ENCODE data around the gene ARHGAP29.
A peak's percentile ranks its signal among the peaks of the same experiment; 100 is the strongest.

Gene ARHGAP29

DNA sequence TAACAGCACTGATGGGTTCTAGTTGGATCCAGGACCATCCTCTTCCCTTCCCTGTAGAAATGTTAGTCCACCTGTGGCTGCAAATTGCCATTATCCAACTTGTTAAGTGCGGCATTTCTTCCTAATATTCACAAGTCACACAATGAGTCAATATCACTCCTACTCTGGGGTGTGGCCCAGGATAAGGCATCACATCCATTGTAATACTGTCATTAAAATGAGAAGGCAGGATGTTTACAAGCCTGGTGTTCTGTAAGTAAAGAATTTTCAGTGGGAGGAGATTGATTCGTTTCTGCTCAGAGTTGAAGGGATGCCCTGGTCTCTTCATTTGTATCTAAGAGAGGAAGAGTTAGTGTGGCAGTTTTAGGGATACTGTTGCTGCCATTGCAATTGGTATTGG is 18.1 kb upstream of the ARHGAP29 start:
- Histone ChIP-seq H4K91ac (ENCODE audit: low read length) (no peak overlapping the region), H2AFZ (ENCODE audit: low read depth, low read length) (no peak overlapping the region), H3K27me3 (ENCODE audit: control insufficient read depth in 1 of 2, insufficient read depth in 1 of 2, low read length in 2 of 2) (no peaks in the 10 kb centered on the region), H3K4me2 (ENCODE audit: low read length, poor library complexity, severe bottlenecking) (no peak overlapping the region), H3K4ac (ENCODE audit: low read depth in 1 of 2, low read length in 2 of 2) (no peak overlapping the region), H2AK5ac (ENCODE audit: low read length, severe bottlenecking) (peak overlapping the region; percentile 35), H4K8ac (ENCODE audit: low read length) (no peak overlapping the region), H3K36me3 (ENCODE audit: control insufficient read depth in 1 of 2, insufficient read depth in 2 of 2, low read depth in 1 of 2, low read length in 2 of 2) (no peaks in the 10 kb centered on the region), H3K14ac (ENCODE audit: low read length in 2 of 2) (no peak overlapping the region), H3K4me3 (ENCODE audit: insufficient read depth in 1 of 2, low read depth in 1 of 2, low read length in 2 of 2) (no peak overlapping the region), H3K18ac (ENCODE audit: low read depth in 1 of 2, low read length in 2 of 2) (no peak overlapping the region), H2BK12ac (ENCODE audit: low read length in 2 of 2) (no peak overlapping the region), H3K79me1 (replicated peaks; ENCODE audit: low read length, poor library complexity, severe bottlenecking) (peaks cover under 1% of the 10 kb centered on the region), H2BK120ac (ENCODE audit: low read depth, low read length) (no peak overlapping the region), H3K9ac (ENCODE audit: low read length) (no peak overlapping the region), H2BK5ac (ENCODE audit: low read depth, low read length, poor library complexity, severe bottlenecking) (no peak overlapping the region), H3K4me1 (ENCODE audit: control insufficient read depth, insufficient read depth, low read depth, low read length) (peaks cover 4% of the 10 kb centered on the region), H3K23ac (ENCODE audit: low read length in 2 of 2) (no peak overlapping the region), H3K27ac (ENCODE audit: low read length, poor library complexity, severe bottlenecking) (no peak overlapping the region), H3K9me3 (ENCODE audit: control insufficient read depth, low read length) (no peaks in the 10 kb centered on the region), H2BK15ac (ENCODE audit: low read depth, poor library complexity, severe bottlenecking) (no peak overlapping the region)
- 81% methylated on average over 2 of the region's 2 CpGs for WGBS
- no peak for DNase-seq

DNA sequence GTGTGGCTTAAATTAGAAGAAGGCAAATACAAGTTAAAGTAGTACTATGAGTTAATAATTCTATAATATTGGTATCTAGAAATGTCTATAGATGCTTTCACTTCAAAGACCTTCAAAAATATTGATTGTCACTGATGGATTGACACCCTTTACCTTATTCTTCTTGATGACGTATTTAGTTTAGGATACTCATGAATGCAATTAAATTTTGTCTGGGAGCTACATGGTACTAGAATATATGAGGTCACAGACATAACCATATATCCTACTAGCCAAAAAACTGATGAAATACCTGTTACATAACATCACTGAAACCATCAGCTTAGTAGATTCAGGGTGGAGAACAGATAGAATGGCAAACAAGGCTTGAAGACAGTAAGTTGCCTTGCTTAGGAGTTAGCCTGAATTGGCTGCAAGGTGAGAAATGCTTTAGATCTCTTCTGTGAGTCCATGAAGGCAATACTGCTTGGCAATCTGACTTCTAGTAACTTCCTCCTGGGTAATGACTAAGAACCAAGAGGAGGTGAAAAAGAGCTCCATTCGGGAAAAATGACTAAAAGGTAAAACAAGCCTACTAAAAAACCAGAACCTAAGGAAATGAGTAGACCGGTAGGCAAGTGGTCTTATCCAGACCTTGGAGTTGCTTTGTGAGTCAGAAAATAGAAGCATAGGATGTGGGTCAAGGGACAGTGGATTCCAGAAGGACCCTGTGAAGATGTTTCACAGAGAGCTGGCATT is 16.9 kb upstream of the ARHGAP29 start:
- H3K4me2 ChIP-seq (ENCODE audit: low read length, poor library complexity, severe bottlenecking), result no peak overlapping the region
- H2AFZ ChIP-seq (ENCODE audit: low read depth, low read length), result no peak overlapping the region
- no peak for DNase-seq
- no peak overlapping the region for H3K18ac ChIP-seq (ENCODE audit: low read depth in 1 of 2, low read length in 2 of 2)
- H3K9me3 ChIP-seq (ENCODE audit: control insufficient read depth, low read length), result no peaks in the 10 kb centered on the region
- H3K23ac ChIP-seq (ENCODE audit: low read length in 2 of 2), result no peak overlapping the region
- no peak overlapping the region for H4K91ac ChIP-seq (ENCODE audit: low read length)
- no peaks in the 10 kb centered on the region for H3K36me3 ChIP-seq (ENCODE audit: control insufficient read depth in 1 of 2, insufficient read depth in 2 of 2, low read depth in 1 of 2, low read length in 2 of 2)
- no peak overlapping the region for H3K4ac ChIP-seq (ENCODE audit: low read depth in 1 of 2, low read length in 2 of 2)
- H3K27me3 ChIP-seq (ENCODE audit: control insufficient read depth in 1 of 2, insufficient read depth in 1 of 2, low read length in 2 of 2), result no peaks in the 10 kb centered on the region
- no peak overlapping the region for H3K4me3 ChIP-seq (ENCODE audit: insufficient read depth in 1 of 2, low read depth in 1 of 2, low read length in 2 of 2)
- no peak overlapping the region for H2BK5ac ChIP-seq (ENCODE audit: low read depth, low read length, poor library complexity, severe bottlenecking)
- H4K8ac ChIP-seq (ENCODE audit: low read length), result no peak overlapping the region
- H2BK12ac ChIP-seq (ENCODE audit: low read length in 2 of 2), result no peak overlapping the region
- H3K9ac ChIP-seq (ENCODE audit: low read length), result no peak overlapping the region
- H2BK15ac ChIP-seq (ENCODE audit: low read depth, poor library complexity, severe bottlenecking), result no peak overlapping the region
- H3K4me1 ChIP-seq (ENCODE audit: control insufficient read depth, insufficient read depth, low read depth, low read length), result peaks cover 5% of the 10 kb centered on the region
- peaks cover 2% of the 10 kb centered on the region for H3K79me1 ChIP-seq (replicated peaks; ENCODE audit: low read length, poor library complexity, severe bottlenecking)
- no peak overlapping the region for H2AK5ac ChIP-seq (ENCODE audit: low read length, severe bottlenecking)
- no peak overlapping the region for H3K14ac ChIP-seq (ENCODE audit: low read length in 2 of 2)
- no peak overlapping the region for H2BK120ac ChIP-seq (ENCODE audit: low read depth, low read length)
- 64% methylated on average over 2 of the region's 3 CpGs for WGBS
- no peak overlapping the region for H3K27ac ChIP-seq (ENCODE audit: low read length, poor library complexity, severe bottlenecking)

DNA sequence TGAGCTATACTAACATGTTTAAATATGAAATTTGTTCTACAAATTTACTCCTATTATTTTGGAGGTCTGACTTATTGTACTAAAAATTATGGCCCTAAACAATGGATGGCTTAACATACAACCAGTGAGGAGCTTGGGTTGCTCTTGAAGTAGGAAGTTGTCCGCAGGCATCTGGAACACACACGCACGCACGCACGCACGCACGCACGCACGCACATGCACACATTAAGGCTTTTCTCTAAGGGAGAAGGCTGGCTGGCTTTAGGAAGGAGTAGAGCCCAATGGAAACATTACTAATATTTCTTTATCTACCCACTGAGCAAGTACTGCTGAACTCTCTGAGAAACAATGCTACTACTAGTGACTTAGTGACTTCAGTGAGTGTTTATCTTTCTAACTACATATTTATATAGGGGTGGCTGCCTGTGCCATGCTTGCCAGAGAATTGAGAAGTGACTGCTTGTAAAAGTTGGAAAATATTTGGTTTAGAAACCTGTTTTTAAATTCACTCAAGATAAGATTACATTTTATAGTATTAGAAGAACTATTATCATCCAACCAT is 16.2 kb upstream of the ARHGAP29 start:
- Histone ChIP-seq H2BK15ac (ENCODE audit: low read depth, poor library complexity, severe bottlenecking) (no peak overlapping the region), H3K14ac (ENCODE audit: low read length in 2 of 2) (no peak overlapping the region), H2AFZ (ENCODE audit: low read depth, low read length) (no peak overlapping the region), H3K18ac (ENCODE audit: low read depth in 1 of 2, low read length in 2 of 2) (no peak overlapping the region), H3K9me3 (ENCODE audit: control insufficient read depth, low read length) (no peaks in the 10 kb centered on the region), H3K36me3 (ENCODE audit: control insufficient read depth in 1 of 2, insufficient read depth in 2 of 2, low read depth in 1 of 2, low read length in 2 of 2) (no peaks in the 10 kb centered on the region), H3K27me3 (ENCODE audit: control insufficient read depth in 1 of 2, insufficient read depth in 1 of 2, low read length in 2 of 2) (no peaks in the 10 kb centered on the region), H3K9ac (ENCODE audit: low read length) (no peak overlapping the region), H2BK5ac (ENCODE audit: low read depth, low read length, poor library complexity, severe bottlenecking) (no peak overlapping the region), H3K4me3 (ENCODE audit: insufficient read depth in 1 of 2, low read depth in 1 of 2, low read length in 2 of 2) (no peak overlapping the region), H3K4me2 (ENCODE audit: low read length, poor library complexity, severe bottlenecking) (no peak overlapping the region), H3K23ac (ENCODE audit: low read length in 2 of 2) (no peak overlapping the region), H4K8ac (ENCODE audit: low read length) (peak overlapping the region; percentile 12), H3K4me1 (ENCODE audit: control insufficient read depth, insufficient read depth, low read depth, low read length) (peaks cover 5% of the 10 kb centered on the region), H4K91ac (ENCODE audit: low read length) (no peak overlapping the region), H2BK12ac (ENCODE audit: low read length in 2 of 2) (no peak overlapping the region), H3K79me1 (replicated peaks; ENCODE audit: low read length, poor library complexity, severe bottlenecking) (peaks cover 2% of the 10 kb centered on the region), H2BK120ac (ENCODE audit: low read depth, low read length) (no peak overlapping the region), H3K4ac (ENCODE audit: low read depth in 1 of 2, low read length in 2 of 2) (no peak overlapping the region), H2AK5ac (ENCODE audit: low read length, severe bottlenecking) (no peak overlapping the region), H3K27ac (ENCODE audit: low read length, poor library complexity, severe bottlenecking) (no peak overlapping the region)
- WGBS, result 95% methylated on average over 4 of the region's 9 CpGs
- no peak for DNase-seq

DNA sequence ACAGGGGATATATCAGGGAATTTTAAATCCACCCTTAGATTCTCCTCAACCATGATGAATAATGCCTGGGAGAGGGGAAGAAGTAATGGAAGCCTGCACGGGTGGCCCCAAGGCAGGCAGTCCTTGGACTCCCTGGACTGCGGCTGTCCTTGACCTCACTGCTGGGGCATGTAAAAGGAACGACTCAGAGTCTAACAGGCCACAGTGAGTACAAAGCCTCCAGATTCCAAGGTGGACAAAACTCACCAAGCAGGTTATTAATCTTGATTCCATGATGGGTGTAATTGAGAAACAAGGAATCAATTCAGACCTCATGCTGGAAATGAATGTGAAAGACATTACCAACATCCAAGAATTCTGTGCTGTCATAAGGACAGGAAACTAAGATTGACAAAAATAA is 13.0 kb upstream of the ARHGAP29 start:
- H2BK120ac ChIP-seq (ENCODE audit: low read depth, low read length), result no peak overlapping the region
- WGBS, result 74% methylated on average over 3 of the region's 3 CpGs

More for the DNA sequence above, 13.0 kb upstream of the ARHGAP29 start:
- H2BK15ac ChIP-seq (ENCODE audit: low read depth, poor library complexity, severe bottlenecking), result no peak overlapping the region
- no peaks in the 10 kb centered on the region for H3K9me3 ChIP-seq (ENCODE audit: control insufficient read depth, low read length)
- H3K4me1 ChIP-seq (ENCODE audit: control insufficient read depth, insufficient read depth, low read depth, low read length), result peaks cover 3% of the 10 kb centered on the region
- H2BK12ac ChIP-seq (ENCODE audit: low read length in 2 of 2), result peak overlapping the region in 1 of 2 experiments; percentile 39
- no peak overlapping the region for H3K23ac ChIP-seq (ENCODE audit: low read length in 2 of 2)
- no peak overlapping the region for H3K4me2 ChIP-seq (ENCODE audit: low read length, poor library complexity, severe bottlenecking)
- H2AFZ ChIP-seq (ENCODE audit: low read depth, low read length), result no peak overlapping the region
- H3K4ac ChIP-seq (ENCODE audit: low read depth in 1 of 2, low read length in 2 of 2), result no peak overlapping the region
- H2BK5ac ChIP-seq (ENCODE audit: low read depth, low read length, poor library complexity, severe bottlenecking), result no peak overlapping the region
- H3K27me3 ChIP-seq (ENCODE audit: control insufficient read depth in 1 of 2, insufficient read depth in 1 of 2, low read length in 2 of 2), result no peaks in the 10 kb centered on the region
- no peak for DNase-seq
- H3K9ac ChIP-seq (ENCODE audit: low read length), result no peak overlapping the region
- no peak overlapping the region for H4K8ac ChIP-seq (ENCODE audit: low read length)
- H3K18ac ChIP-seq (ENCODE audit: low read depth in 1 of 2, low read length in 2 of 2), result no peak overlapping the region
- H3K14ac ChIP-seq (ENCODE audit: low read length in 2 of 2), result no peak overlapping the region
- H3K36me3 ChIP-seq (ENCODE audit: control insufficient read depth in 1 of 2, insufficient read depth in 2 of 2, low read depth in 1 of 2, low read length in 2 of 2), result no peaks in the 10 kb centered on the region
- H4K91ac ChIP-seq (ENCODE audit: low read length), result no peak overlapping the region
- no peak overlapping the region for H3K27ac ChIP-seq (ENCODE audit: low read length, poor library complexity, severe bottlenecking)
- H2AK5ac ChIP-seq (ENCODE audit: low read length, severe bottlenecking), result peak overlapping the region; percentile 71
- H3K79me1 ChIP-seq (replicated peaks; ENCODE audit: low read length, poor library complexity, severe bottlenecking), result peaks cover 2% of the 10 kb centered on the region
- no peak overlapping the region for H3K4me3 ChIP-seq (ENCODE audit: insufficient read depth in 1 of 2, low read depth in 1 of 2, low read length in 2 of 2)
